UCSD-AML1 (cell line): ENCODE measurements around the gene RFTN2.
"Not testable (repeated sequence)": the region's sequence is repeated elsewhere in the genome, so short reads cannot be mapped to it uniquely, and the experiment has no call there.

Experiments used
- DNase-seq: peaks from one replicate; lab custom pipeline; 2025; ENCODE audit not compliant: unreplicated experiment; lab: John Stamatoyannopoulos, UW

Gene RFTN2

DNA sequence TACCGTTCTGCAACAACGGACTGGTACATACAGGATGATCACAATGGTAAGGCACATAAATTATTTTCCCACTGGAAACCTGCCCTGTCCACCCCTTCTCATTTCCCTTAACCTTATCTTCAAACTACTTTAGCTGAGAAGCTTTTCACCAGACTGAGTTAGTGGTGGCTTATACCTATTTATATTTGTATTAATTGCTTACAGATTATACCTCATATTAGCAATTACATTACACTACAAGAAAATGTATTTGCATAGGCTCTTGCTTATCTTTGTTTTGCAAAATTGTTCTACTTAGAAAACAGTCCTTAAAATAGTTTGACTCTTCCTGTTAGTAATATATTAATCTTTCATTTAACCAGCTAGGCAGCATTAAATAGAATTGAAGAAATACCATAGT is 124.1 kb downstream of the RFTN2 start:
- DNase-seq, result not testable (repeated sequence)

DNA sequence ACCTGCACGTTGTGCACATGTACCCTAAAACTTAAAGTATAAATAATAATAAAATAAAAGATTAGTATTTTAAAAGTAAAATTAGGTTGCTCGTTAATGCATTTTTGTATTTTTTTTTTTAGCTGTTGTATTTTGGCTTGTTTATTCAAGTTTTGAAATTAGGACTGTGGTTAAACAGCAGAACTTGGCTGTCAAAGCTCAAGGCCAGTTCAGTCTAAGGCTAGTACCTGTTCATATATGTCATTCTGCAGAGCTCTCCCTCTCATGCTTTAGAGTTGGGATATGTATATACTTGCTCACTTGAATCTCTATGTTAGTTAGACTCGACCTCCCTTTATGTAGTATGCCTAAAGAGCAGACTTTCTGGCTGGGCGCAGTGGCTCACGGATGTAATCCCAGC is 126.8 kb downstream of the RFTN2 start:
- no peak for DNase-seq

DNA sequence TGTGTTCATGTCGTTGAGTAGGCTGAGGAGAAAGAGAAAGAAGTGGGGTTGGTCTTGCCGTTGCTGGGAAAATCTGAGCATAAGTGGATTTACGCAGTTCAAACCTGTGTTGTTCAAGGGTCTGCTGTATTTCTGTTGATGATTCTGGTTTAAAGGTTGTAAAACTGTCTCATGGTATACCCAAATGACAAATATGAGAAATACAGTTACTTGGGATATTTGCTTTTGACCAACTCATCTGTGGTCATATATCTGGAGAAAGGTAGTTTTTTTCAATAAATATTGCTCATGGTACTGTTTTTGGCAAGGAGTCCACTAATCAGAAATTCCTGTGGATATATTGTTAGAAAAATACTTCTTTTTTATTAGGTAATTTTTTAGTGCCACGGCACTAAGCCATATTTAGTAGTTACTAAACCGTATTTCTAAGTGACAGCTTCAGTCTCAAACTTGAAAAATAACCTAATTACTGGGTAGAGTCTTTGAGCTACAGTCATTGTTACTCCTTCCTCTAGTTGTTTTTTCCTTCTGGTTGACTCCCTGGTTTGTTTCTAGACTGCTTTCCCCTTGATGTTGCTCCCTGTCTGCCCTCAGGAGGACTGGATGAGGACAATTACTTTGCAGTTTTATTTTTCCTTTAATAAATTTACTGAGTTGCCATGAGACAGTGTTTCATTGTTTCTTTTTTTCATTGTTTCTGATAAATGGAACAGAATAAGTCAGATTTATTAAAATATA is 128.1 kb downstream of the RFTN2 start:
- DNase-seq, result no peak

DNA sequence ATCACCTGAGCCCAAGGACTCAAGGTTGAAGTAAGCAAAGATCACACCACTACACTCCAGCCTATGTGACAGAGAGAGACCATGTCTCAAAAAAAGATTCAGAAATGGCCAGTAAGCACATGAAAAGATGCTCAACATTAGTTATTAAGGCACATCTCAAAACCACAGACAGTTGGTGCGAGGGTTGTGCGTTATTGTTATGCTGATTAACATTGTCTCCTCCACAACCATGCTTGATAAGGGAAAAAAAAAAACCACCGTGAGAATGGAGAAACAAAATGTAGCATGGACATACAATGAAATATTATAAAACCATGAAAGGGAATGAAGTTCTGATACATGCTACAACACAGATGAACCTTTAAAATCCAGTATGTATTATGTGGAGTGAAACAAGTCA is 132.2 kb downstream of the RFTN2 start:
- no peak for DNase-seq

DNA sequence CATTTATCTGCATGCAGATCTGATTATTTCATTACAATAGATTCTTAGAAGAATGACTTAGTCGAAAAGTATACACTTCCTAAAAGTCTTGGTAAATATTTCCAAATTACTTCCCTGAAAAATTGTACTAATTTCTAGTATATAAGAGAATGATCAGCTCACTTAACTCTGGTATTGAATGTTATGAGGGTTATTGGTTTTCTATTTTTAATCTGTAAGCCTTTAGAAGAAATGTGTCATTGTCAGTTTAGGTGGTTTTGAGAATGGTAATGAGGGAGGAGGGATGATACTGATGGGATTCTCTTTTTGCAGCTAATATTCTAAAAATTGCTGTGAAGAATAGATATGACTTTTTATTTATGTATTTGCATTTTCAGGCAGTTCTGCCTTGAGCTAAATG is 135.7 kb downstream of the RFTN2 start:
- DNase-seq, result no peak

DNA sequence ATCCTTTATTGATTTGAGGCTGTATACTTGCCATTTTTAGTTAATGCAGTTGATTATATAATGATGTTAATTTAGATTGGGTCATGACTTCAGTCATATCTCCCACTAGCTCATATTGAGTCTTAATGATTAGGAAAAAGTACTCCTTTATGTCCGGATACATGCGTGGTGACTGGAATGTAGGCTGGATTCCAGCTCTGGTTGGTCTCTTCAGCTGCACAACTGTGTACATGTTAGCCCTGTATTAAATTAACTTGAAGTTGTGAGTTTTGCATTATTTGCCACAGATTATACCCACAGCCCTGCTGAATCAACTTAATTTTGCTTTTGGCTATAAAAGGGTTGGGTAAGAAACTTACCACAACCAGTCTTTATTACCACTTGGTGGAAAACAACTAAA is 137.0 kb downstream of the RFTN2 start:
- DNase-seq, result no peak
